IPS-11a (cell line): ENCODE results near the gene EYS.

Experiments
- H3K4me3 ChIP-seq: one replicate; pipeline ENCODE4 v1.5.1; 2013; ENCODE audit warnings: low read depth, low read length, control low read depth

Gene EYS

GRCh38 chr6:64872633-64873032 is 834.4 kb downstream of the EYS start:
- H3K4me3 ChIP-seq, result no peak overlapping the region

GRCh38 chr6:64861039-64861651 is 845.9 kb downstream of the EYS start:
- no peak overlapping the region for H3K4me3 ChIP-seq

- H3K4me3 ChIP-seq, result no peak overlapping the region
Observed at GRCh38 chr6:64860203-64860602, 846.8 kb downstream of the EYS start.

GRCh38 chr6:64850121-64850520 is 856.9 kb downstream of the EYS start:
- no peak overlapping the region for H3K4me3 ChIP-seq

- no peak overlapping the region for H3K4me3 ChIP-seq
Observed at GRCh38 chr6:64848467-64848866, 858.6 kb downstream of the EYS start.

- no peak overlapping the region for H3K4me3 ChIP-seq
Observed at GRCh38 chr6:64847396-64847795, 859.6 kb downstream of the EYS start.

- no peak overlapping the region for H3K4me3 ChIP-seq
Observed at GRCh38 chr6:64838726-64839125, 868.3 kb downstream of the EYS start.

- H3K4me3 ChIP-seq, result no peak overlapping the region
Observed at GRCh38 chr6:64831680-64832079, 875.3 kb downstream of the EYS start.

GRCh38 chr6:64817525-64817924 is 889.5 kb downstream of the EYS start:
- H3K4me3 ChIP-seq, result no peak overlapping the region

- no peak overlapping the region for H3K4me3 ChIP-seq
Observed at GRCh38 chr6:64815718-64816117, 891.3 kb downstream of the EYS start.

GRCh38 chr6:64812138-64812537 is 894.9 kb downstream of the EYS start:
- H3K4me3 ChIP-seq, result no peak overlapping the region

GRCh38 chr6:64811119-64811518 is 895.9 kb downstream of the EYS start:
- no peak overlapping the region for H3K4me3 ChIP-seq

GRCh38 chr6:64807785-64808184 is 899.2 kb downstream of the EYS start:
- no peak overlapping the region for H3K4me3 ChIP-seq

- H3K4me3 ChIP-seq, result no peak overlapping the region
Observed at GRCh38 chr6:64803470-64804166, 903.4 kb downstream of the EYS start.

- H3K4me3 ChIP-seq, result no peak overlapping the region
Observed at GRCh38 chr6:64792534-64792933, 914.5 kb downstream of the EYS start.

- H3K4me3 ChIP-seq, result no peak overlapping the region
Observed at GRCh38 chr6:64789476-64789875, 917.5 kb downstream of the EYS start.

- H3K4me3 ChIP-seq, result no peak overlapping the region
Observed at GRCh38 chr6:64786736-64787135, 920.3 kb downstream of the EYS start.

- no peak overlapping the region for H3K4me3 ChIP-seq
Observed at GRCh38 chr6:64782877-64783276, 924.1 kb downstream of the EYS start.

GRCh38 chr6:64777941-64778785 is 928.9 kb downstream of the EYS start:
- no peak overlapping the region for H3K4me3 ChIP-seq

GRCh38 chr6:64776359-64776758 is 930.7 kb downstream of the EYS start:
- H3K4me3 ChIP-seq, result no peak overlapping the region

- H3K4me3 ChIP-seq, result no peak overlapping the region
Observed at GRCh38 chr6:64774881-64775280, 932.1 kb downstream of the EYS start.

- H3K4me3 ChIP-seq, result no peak overlapping the region
Observed at GRCh38 chr6:64750910-64751309, 956.1 kb downstream of the EYS start.
